GM18909 (cell line): ENCODE measurements around the gene COMMD1.
"Not testable (repeated sequence)": the region's sequence is repeated elsewhere in the genome, so short reads cannot be mapped to it uniquely, and the experiment has no call there.

Experiments
- ATAC-seq: cut with Tn5 transposase; IDR thresholded peaks from one replicate; pipeline ENCODE4 v1.9.1; 2021; ENCODE audit warnings: mild to moderate bottlenecking; ENCODE audit not compliant: unreplicated experiment, poor library complexity

Gene COMMD1

GRCh38 chr2:61905372-61906185 lies at the start of gene COMMD1:
COMMD1 (plus strand) TSS chr2:61905674; CDS start chr2:61905679, 5 bp downstream.
- ATAC-seq, result peak; percentile 99

- no peak for ATAC-seq
Observed at GRCh38 chr2:61857224-61857623, 48.2 kb upstream of the COMMD1 start.

- ATAC-seq, result no peak
Observed at GRCh38 chr2:61862085-61862484, 43.4 kb upstream of the COMMD1 start.

DNA sequence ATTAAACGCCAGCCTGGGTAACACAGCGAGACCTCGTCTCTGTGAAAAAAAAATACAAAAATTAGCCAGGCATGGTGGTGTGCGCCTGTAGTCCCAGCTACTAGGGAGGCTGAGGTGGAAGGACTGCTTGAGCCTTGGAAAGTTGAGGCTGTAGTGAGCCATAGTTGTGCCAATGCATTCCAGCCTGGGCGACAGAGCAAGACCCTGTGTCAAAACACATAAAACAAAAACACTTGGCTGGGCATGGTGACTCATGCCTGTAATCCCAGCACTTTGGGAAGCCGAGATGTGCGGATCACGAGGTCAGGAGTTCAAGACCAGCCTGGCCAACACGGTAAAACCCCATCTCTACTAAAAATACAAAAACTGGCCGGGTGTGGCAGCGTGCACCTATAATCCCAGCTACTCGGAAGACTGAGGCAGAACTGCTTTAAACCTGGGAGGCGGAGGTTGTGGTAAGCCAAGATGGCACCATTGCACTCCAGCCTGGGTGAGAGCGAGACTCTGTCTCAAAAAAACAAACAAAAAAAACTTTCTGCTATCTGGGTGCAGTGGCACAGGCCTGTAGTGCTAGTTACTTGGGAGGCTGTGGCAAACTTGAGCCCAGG lies 38.9 kb upstream of the COMMD1 start:
- ATAC-seq, result not testable (repeated sequence)

GRCh38 chr2:61876400-61876799 lies 29.1 kb upstream of the COMMD1 start:
- ATAC-seq, result no peak

DNA sequence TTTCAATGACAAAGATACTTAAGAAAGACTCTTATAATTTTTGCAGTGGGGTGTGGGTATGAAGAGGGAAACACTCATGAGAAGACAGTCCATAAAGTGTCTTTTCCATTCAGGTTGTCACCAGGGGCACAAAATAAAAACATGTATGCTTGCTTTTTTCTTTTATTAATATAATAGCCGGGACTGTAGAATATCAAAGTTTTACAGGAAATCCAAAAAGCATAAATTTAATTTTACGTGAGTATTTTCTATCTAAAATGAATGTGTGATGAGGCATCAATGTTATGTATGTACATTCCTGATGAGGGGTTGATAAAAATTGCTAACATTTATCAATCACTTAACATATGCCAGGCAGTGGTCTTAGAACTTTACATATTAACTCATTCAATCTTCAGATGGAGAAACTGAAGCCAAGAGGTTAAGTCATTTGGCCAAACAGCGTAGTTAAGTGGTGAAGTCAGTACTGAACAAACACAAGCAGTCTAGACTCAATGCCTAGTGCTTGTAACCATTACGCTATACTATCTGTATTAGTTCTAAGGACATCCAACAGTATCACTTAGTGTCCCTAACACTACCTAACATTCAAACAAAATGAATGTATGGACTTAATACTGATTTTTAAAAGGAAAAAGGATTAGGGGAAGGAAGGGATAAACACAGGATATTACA lies 27.8 kb upstream of the COMMD1 start:
- ATAC-seq, result no peak

- ATAC-seq, result no peak
Observed at GRCh38 chr2:61878761-61879160, 26.7 kb upstream of the COMMD1 start.

GRCh38 chr2:61879351-61879750 lies 26.1 kb upstream of the COMMD1 start:
- not testable (repeated sequence) for ATAC-seq

DNA sequence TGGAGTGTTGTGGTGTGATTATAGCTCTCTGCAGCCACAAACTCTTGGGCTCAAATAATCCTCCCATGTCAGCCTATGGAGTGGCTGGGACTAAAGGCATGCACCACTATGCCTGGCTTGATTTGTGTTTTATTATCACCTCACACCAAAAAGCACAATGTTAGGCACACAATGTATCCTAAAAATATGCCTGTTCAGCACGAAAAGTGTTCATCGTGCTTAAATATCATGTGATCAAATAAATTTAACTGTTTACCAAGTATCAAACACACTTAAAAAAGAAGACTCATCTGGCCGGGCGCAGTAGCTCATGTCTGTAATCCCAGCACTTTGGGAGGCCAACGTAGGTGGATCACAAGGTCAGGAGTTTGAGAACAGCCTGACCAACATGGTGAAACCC lies 22.6 kb upstream of the COMMD1 start:
- ATAC-seq, result no peak

DNA sequence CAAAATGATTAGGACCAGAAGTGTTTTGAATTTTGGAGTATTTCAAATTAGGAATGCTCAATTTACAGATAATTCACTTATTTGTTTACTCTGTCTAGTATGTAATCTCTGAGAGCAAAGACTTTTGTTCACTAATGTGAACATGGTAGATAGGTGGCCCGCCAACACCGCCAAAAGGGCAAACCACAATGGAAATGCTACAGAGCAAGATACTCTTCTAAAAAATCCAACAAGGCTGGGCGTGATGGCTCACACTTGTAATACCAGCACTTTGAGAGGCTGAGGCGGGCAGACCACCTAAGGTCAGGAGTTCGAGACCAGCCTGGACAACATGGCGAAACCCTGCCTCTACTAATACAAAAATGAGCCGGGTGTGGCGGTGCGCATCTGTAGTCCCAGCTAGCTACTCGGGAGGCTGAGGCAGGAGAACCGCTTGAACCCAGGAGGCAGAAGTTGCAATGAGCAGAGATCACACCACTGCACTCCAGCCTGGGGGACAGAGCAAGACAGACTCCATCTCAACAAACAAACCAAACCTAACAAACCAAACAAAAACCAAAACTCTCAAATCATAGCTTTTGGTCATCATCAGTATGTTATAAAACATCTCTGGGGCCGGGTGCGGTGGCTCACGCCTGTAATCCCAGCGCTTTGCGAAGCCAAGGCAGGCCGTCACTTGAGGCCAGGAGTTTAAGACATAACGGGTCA lies 19.4 kb upstream of the COMMD1 start:
- ATAC-seq, result no peak

DNA sequence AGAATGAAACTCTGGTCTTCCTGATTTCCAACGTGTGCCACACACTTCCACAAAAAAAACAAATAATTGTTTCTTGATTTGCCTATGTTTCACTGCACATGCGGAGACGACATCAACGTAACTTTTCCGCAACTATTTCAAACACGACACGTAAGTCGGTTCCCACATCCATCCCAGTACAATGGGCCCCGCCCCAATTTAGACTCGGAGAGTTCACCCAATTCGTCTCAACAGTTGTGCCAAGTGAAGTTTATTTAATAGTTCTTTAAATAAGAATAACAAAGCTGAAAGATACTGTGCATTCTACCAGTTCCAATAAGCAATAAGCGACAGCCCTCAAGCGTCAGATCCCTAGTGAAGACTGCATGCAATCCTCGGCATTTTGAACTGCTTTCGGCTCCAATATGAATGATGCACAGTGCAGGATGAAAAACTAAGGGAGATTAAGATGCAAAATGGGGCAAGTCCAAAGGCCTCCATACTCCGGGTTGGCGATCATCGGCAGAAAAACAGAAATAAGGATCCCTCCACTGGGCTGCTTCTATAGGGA lies 17.7 kb upstream of the COMMD1 start:
- no peak for ATAC-seq

GRCh38 chr2:61888267-61889055 lies 17.0 kb upstream of the COMMD1 start, which contains the start of gene CCT4:
CCT4 (minus strand) TSS chr2:61888656; CDS start chr2:61888507, 149 bp downstream.
- ATAC-seq, result peak; percentile 86

DNA sequence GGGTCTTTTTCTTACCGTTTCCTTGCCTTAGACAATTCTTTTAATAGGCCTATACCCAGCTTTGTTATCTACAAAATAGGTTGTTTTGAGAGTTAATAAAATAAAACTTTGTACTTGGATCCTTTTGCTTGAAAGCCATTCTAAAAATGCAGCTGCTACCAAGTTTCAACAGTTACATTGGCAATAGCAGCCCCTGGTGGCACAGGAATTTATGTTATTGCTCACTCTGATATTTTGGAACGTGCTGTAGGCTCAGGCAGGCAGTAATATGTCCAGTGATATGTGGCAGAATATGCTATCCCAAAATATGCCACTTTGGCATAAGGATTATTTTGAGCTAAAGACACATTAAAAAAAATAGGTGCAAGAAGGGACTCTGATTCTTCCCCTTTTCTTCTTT lies 6.7 kb upstream of the COMMD1 start:
- no peak for ATAC-seq

DNA sequence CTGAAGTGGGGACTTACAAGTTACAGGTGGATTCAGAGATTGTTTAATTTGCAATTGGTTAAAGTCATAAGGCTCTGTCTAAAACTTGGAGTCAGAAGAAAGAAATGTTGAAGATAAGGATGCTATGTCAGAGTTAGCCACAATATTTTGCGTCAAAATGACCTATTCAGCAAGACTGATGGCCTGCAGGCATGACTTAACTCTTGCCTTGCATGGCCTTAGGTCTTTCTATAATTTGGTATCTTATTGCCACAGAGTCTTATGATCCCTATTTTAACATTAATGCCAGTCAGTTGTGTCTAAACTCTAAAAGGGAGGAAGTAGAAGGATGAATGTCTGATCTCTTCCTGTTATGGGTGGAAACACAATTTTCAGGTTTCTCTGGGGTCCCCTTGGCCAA lies 5.2 kb upstream of the COMMD1 start:
- ATAC-seq, result no peak

- peak; percentile 21 for ATAC-seq
Observed at GRCh38 chr2:61906186-61906470, 654 bp downstream of the COMMD1 start.

- no peak for ATAC-seq
Observed at GRCh38 chr2:61909116-61909515, 3.6 kb downstream of the COMMD1 start.

DNA sequence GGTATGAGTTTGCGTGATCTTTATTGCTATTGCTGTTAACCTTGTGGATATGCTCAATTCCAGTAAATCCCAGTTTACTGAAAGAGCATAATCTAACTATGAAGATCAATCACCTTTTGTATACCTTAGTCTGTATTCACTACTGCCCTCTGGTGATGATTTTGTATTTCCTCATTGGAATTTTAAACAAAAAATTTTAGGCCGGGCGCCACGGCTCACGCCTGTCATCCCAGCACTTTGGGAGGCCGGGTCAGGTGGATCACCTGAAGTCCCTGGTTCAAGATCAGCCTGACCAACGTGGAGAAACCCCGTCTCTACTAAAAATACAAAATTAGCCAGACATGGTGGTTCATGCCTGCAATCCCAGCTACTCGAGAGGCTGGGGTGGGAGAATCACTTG lies 5.1 kb downstream of the COMMD1 start:
- ATAC-seq, result no peak

- ATAC-seq, result no peak
Observed at GRCh38 chr2:61911510-61911909, 6.0 kb downstream of the COMMD1 start.

DNA sequence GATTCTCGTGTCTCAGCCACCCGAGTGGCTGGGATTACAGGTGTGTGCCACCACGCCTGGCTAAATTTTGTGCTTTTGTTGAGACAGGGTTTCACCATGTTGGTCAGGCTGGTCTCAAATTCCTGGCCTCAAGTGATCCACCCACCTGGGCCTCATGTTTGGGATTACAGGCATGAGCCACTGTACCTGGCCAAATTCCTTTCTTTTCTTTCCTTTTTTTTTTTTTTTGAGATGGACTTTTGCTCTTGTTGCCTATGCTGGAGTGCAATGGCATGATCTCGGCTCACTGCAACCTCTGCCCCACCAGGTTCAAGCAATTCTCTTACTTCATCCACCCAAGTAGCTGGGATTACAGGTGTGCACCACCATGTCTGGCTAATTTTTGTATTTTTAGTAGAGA lies 9.3 kb downstream of the COMMD1 start:
- not testable (repeated sequence) for ATAC-seq

GRCh38 chr2:61920548-61920947 lies 15.1 kb downstream of the COMMD1 start:
- ATAC-seq, result no peak
